Subcutaneous adipose tissue (tissue), 4 donors: ENCODE results near the gene TRIM49B. TPM values are rescaled to one million over a fixed set of nuclear protein-coding genes. Genes with fewer than 3 reads are reported as not detected.
"Not testable (repeated sequence)": the region's sequence is repeated elsewhere in the genome, so short reads cannot be mapped to it uniquely, and the experiment has no call there.

ENCODE experiments used
- CTCF ChIP-seq: fragments of 450-650 bp; IDR thresholded peaks from one replicate; pipeline ENCODE4 v1.5.1; 2016; ENCODE audit warnings: low read depth, mild to moderate bottlenecking, control low read depth, antibody characterized with exemption, moderate library complexity
- small RNA-seq: library from RNA; depleted of rRNA; stranded (forward); fragments of <200 nt; gene quantifications from one replicate; pipeline ENCODE3, GENCODE V24; 2016
- total RNA-seq, 4 donors: library from RNA; depleted of rRNA; stranded (reverse); fragments of >200 nt; gene quantifications; one replicate each; pipeline ENCODE4 v1.1.0, GENCODE V29; 2016

The TRIM49B gene
- total RNA-seq: not detected

GRCh38 chr11:49028523-49028922 lies at the start of gene TRIM49B:
Gene TRIM49B, plus strand, starts transcription at chr11:49028823. Its CDS starts 2,777 bp downstream, at chr11:49031600.
- TF ChIP-seq CTCF: not testable (repeated sequence)

- TF ChIP-seq CTCF: not testable (repeated sequence)
These were observed 44.8 kb upstream of the TRIM49B start, which contains the start of gene TRIM51G for GRCh38 chr11:48983785-48984184. Gene TRIM51G, minus strand, starts transcription at chr11:48983885. Its CDS starts 2,190 bp downstream, at chr11:48981695.

- TF ChIP-seq CTCF: not testable (repeated sequence)
These were observed 30.4 kb downstream of the TRIM49B start, which contains the start of gene TRIM64C for GRCh38 chr11:49059012-49059411. Gene TRIM64C, minus strand, starts transcription at chr11:49059112. Its CDS starts 0 bp downstream, at chr11:49059112.

Small RNA genes within 50 kb of the gene (small RNA-seq; reads per million reads assigned to genes)
- not detected for gene AC084851.1

Other genes with a start within 250 kb of the TRIM49B start
- not detected for gene TRIM51G, start 44.9 kb upstream of the TRIM49B start, total RNA-seq
- gene TRIM64C, start 30.3 kb downstream of the TRIM49B start, total RNA-seq: not detected
- gene FOLH1, start 179.8 kb downstream of the TRIM49B start, total RNA-seq: under 1 TPM in 1 of 4 donors, not detected in 3; 0.38 TPM